ENCODE measurements around the gene P2RY8.

P2RY8 gene

DNA sequence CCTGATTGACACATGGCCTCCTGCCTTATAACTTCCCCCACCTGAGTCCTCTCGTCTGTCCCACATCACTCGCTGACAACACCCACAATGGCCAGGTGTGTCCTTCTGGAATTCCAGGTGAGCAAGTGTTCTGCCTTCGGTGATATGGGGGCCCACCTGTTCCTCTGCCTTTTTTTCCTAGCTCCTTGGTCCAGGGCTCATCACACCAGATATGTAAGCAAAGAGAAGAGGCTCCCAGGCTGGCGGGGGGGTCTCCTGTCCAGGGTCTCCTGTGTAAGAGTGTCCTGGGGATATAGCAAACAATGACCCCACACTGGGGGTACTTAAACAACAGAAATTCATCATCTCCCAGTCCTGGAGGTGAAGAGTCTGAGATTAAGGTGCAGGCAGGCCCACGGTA, 25.2 kb downstream of the P2RY8 start:
- H3K4me3 ChIP-seq (replicated peaks in 1 of 2; ENCODE audit: low read depth in 2 of 2, low read length in 2 of 2) = no peak overlapping the region
- TF ChIP-seq CTCF (IDR thresholded peaks at IDR 0.05; ENCODE audit: low read depth, low read length) = no peak
- DNase-seq (ENCODE audit: low read depth in 2 of 2) = no peak

DNA sequence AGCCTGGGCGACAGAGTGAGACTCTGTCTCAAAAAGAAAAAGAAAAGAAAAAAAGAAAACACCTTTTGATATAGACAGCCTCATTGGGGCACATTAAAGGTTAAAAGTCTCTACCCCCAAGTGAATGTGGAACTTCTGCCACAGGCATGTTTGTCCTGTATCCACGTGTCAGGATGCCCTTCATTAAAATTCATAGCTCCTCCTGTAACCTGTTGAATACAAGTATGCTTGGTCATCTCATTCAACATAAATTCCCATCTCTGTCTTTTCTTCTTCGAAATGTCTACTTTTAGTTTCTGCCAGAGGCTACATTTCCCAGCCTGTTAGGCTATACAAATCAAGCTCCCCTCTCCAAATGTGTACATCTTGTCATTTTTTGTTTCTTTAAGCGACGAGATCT, 25.8 kb downstream of the P2RY8 start:
- TF ChIP-seq CTCF (IDR thresholded peaks at IDR 0.05; ENCODE audit: low read depth, low read length) = no peak
- H3K4me3 ChIP-seq (replicated peaks in 1 of 2; ENCODE audit: low read depth in 2 of 2, low read length in 2 of 2) = no peak overlapping the region
- DNase-seq (ENCODE audit: low read depth in 2 of 2) = no peak

DNA sequence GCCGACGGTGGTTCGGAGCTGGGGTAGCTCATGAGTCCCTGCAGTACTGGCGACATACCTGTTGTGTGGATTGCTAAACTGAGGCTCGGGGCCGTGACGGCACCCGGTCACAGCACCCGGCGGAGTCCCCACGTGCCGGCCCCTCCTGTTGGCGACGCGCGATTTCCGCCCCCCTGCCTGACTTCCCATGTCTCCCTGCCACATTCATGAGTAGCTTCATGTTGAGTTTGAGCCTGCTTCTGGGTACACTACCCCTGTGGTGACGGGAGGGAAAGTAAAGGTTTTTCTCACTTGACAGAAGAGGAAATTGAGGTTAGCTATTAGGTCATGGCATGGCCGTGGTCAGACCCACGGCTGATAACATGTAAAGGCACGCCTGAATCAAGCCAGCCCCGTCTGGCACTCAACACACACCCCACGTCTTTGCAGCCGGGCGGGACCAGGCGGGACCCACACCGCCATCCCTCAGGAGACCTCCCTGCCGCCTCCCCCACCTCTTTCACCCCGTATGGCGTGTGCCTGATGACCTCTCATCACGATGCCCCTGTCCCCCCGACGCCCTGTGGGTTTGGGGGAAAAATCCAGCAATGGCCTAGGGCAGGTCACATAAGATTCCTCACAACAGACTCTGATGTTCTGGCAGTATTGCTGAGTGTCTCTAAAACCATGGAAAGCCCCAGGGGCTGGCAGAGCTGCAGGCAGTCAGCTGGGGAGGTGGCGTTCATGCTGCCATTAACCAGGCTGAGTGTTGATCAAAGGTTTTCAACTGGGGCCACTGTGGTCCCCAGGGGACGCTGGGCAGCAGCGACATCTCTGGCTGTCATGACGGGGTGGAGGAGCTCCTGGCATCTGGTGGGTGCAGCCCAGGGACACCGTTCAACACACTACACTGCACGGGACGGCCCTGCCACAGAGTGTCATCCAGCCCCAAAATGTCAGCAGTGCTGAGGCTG, 29.2 kb downstream of the P2RY8 start:
- no peak overlapping the region for H3K4me3 ChIP-seq (replicated peaks in 1 of 2; ENCODE audit: low read depth in 2 of 2, low read length in 2 of 2)
- DNase-seq (ENCODE audit: low read depth in 2 of 2) = no peak
- no peak for TF ChIP-seq CTCF (IDR thresholded peaks at IDR 0.05; ENCODE audit: low read depth, low read length)

GRCh38 chrX:1506916-1507315, 30.1 kb downstream of the P2RY8 start:
- H3K4me3 ChIP-seq (replicated peaks in 1 of 2; ENCODE audit: low read depth in 2 of 2, low read length in 2 of 2) = no peak overlapping the region
- no peak for DNase-seq (ENCODE audit: low read depth in 2 of 2)
- no peak for TF ChIP-seq CTCF (IDR thresholded peaks at IDR 0.05; ENCODE audit: low read depth, low read length)

- no peak for DNase-seq (ENCODE audit: low read depth in 2 of 2)
- TF ChIP-seq CTCF (IDR thresholded peaks at IDR 0.05; ENCODE audit: low read depth, low read length) = no peak
- no peak overlapping the region for H3K4me3 ChIP-seq (replicated peaks in 1 of 2; ENCODE audit: low read depth in 2 of 2, low read length in 2 of 2)
Measured at GRCh38 chrX:1502853-1503252, 34.1 kb downstream of the P2RY8 start.

DNA sequence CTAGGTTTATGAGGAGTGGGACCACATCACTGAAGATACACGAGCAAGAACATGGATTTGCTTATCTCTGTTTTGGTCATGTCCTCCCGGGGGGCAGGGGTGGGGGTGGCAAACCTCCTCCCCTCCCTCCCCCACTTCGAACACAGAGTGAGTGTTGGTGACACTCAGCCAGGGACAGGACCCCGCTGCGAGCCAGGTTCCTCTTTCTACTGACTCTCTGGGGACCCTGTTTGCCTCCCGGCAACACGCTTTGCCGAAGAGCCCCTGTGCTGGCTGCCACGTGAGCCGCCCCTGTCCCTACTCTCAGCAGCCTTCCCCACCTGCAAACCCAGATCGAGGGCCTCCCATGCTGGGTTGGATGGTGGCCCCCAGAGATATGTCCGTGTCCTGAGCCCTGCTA, 34.7 kb downstream of the P2RY8 start:
- no peak for TF ChIP-seq CTCF (IDR thresholded peaks at IDR 0.05; ENCODE audit: low read depth, low read length)
- no peak overlapping the region for H3K4me3 ChIP-seq (replicated peaks in 1 of 2; ENCODE audit: low read depth in 2 of 2, low read length in 2 of 2)
- DNase-seq (ENCODE audit: low read depth in 2 of 2) = no peak

All from cardiac fibroblast (primary cell).